GM10847 (cell line): ENCODE data around the gene SLC6A1.

Experiments
- POLR2A ChIP-seq: IDR thresholded peaks from 2 replicates; pipeline ENCODE4 v1.6.1; 2011; ENCODE audit not compliant: insufficient read length; ENCODE audit errors: extremely low read depth

The SLC6A1 gene

DNA sequence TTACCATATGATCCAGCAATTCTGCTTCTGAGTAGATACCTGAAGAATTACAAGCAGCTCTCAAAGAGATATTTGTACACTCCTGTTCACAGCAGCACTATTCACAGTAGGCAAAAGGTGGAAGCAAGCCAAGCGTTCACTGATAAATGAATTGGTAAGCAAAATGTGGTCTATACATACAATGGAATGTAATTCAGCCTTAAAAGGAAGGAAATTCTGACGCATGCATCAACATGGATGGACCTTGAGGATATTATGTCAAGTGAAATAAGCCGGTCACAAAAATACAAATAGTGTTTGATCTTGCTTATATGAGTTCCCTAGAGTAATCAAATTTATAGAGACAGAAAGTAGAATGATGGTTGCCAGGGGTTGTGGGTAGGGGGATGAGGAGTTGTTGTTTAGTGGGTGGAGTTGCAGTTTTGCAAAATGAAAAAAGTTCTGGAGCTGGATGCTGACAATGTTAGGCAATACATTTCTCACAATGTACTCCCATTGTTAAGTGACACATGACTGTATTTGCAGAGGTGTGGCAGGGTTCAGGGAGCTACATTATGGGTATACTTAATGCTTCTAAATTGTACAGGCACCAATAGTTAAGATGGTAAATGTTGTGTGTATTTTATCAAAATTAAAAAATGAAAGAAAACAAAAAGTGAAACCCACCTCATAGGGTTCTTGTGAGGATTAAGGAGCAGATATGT lies 26.7 kb downstream of the SLC6A1 start:
- no peak for TF ChIP-seq POLR2A

DNA sequence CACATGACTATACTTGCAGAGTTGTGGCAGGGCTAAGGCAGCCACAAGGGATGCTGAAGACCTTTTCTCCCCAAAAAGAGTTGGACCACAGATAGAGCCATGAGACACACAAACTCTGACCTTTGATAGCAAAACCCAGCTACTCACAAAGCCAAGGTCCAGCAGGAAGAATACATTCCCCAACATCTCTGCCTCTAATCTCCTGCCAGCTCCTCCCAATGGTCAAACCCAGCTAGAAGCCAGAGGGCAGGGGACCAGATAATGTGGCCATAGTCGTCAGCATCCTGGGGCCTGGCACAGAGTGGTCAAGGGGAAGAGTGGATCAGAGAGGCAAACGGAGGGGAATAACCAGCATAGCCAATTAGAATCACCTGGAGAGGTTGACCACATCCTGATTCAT lies 28.2 kb downstream of the SLC6A1 start:
- TF ChIP-seq POLR2A = no peak

DNA sequence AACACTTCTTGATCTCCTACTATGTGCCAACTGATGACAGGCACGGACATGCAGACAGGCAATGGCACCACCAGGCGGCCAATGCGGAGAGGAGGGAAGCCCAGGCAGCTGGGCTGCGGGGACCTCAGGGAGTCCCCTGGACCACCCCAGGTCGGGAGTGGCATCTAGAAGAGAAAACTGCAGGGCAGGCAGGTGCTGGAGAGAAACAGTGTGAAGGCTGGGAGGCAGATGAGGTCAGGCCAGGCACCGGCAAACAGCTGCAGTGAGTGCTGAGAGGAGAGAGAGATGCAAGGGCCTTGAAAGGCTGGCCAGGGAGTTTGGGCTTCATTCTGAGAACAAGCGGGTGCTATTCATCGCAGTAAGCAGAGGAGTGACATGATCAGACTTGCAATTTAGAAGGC lies 29.1 kb downstream of the SLC6A1 start:
- no peak for TF ChIP-seq POLR2A

DNA sequence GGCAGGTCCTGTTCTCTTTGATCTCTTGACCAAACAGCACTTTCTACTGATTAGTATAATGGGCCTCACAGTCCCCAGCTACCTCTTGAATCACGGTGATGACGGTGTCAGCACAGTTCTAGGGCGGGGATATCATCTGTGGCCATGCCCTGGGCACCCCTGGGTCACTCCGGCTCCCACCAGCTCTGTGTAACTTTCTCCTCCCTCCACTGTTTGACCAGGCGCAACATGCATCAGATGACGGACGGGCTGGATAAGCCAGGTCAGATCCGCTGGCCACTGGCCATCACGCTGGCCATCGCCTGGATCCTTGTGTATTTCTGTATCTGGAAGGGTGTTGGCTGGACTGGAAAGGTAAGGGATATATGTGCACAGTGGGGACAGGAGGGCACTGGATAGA lies 29.6 kb downstream of the SLC6A1 start:
- TF ChIP-seq POLR2A = no peak

DNA sequence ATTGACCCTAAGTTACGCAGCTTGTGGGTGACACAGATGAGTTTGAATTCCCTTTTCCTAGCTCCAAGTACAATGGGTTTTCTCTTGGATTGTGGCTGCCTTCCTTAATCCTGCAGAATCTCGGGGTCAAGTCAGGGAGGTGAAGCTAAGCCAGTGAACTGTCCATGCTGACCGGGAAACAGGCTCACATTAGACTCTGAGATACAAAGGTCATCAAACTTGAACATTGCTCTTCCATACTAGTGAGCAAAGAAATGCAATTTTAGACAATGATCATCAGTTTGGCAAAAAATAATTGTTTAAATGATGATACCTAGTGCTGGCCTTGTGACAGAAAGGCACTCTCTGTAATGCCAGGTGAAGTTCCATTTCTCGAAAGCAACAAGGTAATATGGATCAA lies 31.6 kb downstream of the SLC6A1 start:
- TF ChIP-seq POLR2A = no peak

DNA sequence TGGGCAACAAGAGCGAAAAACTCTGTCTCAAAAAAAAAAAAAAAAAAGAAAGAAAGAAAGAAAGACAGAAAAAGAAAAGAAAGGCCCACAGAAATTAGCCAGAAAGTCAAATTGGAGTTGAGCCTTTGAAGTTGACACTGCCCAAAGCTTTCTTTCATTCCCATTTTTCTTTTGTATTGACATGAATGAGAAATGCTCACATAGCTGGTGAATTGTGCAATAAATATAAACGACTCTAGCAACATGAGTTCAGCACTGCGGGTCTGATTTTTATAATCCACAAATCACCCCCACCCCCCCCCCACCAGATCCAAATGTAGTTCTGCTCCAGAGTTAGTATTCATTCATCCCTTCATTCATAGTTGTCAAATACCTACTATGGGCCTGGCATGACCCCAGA lies 37.4 kb downstream of the SLC6A1 start:
- TF ChIP-seq POLR2A = no peak

DNA sequence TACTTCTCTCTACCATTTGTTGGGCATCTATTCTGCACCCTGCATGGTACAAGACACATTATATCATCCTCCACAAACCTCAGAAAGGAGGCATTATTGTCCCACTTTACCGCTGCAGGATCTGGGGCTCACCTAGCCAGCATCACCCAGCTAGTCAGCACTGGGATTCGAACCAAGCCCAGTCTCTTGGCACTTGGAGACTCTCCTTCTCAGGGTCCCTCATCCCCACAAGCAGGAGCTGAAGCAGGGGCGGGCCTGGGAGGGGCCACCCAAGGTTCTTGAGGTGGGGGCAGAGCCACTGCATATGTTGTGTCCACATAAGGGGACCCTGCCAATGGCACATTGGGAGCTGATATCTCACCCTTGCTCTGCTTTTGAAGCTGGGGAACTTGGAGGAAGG lies 41.3 kb downstream of the SLC6A1 start:
- TF ChIP-seq POLR2A = no peak

DNA sequence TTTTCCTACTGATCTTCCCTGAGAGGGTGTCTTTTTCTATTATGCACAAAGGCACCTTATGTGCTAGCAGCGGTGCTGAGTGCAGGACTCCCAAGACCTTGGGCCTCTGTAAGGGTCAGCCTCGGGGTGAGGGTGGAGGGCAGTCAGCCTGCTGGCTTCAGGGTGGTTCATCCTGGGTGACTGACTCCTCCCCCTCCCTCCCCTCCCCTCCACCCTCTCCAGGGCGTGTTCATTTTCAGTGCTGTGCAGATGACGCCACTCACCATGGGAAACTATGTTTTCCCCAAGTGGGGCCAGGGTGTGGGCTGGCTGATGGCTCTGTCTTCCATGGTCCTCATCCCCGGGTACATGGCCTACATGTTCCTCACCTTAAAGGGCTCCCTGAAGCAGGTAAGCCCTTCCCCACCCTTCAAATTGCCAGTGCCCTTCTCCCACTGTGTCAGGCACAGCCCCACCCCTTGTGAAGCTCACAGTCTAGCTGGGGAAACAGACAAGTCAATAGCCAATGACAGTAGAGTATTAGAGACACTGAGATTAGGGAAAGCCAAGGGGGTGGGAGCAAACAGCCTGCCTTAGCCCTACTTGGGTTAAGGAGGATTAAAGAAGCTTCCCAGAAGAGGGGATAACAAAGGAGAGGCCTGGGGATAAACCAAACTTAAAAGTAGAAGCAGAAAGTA lies 41.9 kb downstream of the SLC6A1 start:
- TF ChIP-seq POLR2A = no peak

DNA sequence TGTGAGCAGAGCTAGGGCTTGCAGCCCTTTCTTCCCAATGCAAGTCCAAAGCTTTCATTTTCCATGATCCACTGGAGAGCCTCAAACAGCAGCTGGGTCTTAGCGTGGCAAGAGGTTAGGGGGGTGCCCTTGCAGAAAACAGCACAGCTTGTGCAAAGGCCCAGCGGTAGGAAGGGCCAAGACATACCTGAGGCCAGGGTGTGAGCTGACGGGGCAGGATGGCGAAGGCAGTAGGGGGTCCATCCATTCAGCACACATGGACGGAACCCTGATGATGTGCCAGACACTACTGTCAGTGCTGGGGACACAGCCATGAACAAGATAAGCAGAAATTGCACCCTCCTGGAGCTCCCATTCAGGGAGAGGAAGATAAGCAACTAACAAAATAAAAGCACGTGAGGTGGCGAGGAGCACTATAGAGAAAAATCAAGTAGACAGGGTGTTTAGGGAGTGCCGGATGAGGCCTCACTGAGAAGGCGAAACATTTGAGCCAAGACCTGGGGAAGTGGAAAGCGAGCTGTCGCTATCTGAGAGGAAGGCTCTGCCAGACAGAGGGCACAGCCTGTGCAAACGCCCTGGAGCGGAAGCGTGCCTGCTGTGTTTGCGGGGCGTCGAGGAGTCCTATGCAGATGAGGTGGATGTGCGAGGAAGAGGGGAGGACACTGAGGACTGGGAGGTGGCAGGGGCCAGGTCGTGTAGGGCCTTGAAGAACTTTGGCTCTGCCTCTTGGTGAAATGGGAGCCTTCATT lies 43.4 kb downstream of the SLC6A1 start:
- TF ChIP-seq POLR2A = no peak

DNA sequence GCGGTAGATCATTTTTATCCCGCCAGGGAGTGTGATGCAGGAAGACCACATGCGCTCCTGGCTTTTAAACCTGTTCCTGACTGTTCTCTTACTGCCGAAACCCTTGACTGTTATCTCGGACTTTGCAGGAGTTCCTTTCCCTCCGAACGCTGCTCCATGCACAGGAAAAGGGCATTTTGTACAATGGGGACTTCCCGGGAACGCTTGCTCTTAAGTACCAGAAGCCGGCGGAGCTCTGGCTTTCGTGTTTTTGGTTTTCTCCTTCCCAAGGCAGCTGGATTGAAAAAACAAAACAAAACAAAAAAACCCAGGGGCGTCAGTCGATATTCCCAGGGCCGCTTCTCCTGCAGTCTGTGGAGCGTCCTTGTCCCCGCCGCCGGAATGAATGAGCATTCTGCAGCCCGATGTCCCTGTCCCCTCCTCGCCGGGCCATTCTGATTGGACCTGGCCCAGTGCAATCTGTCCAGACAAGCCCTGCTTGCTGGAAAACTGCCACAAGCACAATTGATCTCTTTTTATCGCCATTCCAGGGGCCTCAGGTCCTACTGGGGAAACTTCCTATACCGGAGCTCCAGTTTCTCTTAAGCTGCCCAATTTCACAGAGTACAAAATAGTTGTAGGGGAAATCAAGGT lies 44.8 kb downstream of the SLC6A1 start:
- TF ChIP-seq POLR2A = no peak

DNA sequence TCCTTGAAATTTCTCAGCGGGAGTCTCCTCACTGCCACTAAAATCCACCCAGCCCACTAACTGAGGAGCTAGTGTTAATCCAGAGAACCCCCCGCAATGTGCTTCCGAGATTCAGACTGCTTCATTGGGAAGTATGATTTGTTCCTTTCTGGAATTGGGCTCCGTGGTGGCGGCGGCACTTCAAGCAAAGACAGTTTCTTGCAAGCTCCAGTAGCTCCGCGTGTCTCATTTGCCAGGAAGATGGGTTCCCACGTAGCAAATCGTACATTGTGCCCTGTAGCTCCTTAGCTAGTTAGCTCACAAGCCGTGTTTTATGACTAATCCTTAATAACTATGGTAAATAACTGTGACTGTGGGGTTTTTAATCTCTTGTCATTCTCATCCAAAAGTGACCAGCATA lies 45.4 kb downstream of the SLC6A1 start:
- no peak for TF ChIP-seq POLR2A

DNA sequence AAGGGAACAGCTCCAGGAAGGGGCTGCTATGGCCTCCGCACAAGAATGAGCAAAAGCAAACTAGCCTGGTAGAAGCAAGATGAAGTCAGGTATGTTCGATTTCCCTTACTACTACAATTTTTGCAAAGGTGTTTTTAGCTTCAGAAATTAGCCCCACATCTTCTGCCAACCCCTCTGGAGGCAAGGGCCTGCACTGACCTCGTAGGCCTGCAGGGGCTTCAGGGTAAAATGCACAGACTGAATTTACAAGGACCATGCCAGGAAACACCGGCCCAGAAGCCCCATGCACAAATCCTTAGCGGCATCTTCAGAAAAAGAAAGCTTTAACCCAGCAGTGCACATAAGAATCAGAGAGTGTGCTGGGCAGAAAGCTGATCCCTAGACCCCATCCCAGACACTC lies 53.0 kb downstream of the SLC6A1 start:
- TF ChIP-seq POLR2A = no peak

DNA sequence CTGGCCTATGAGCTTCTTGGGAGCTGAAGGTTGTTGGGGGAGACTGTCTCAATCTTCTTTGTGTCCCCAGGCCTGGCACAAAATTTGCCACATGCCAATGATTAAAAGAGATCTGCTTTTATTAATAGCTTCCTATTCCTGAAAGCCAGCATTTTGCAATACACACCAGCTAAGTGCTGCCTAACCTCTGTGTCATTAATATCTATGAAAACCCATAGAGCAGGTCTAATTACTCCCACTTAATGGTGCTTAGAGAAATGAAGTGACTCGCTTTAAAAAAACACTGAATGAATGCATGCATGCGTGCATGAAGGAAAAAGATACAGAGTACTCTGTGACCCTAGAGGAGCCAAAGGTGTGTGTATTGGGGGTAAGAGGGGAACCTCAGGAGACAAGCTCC lies 55.0 kb downstream of the SLC6A1 start:
- TF ChIP-seq POLR2A = no peak

DNA sequence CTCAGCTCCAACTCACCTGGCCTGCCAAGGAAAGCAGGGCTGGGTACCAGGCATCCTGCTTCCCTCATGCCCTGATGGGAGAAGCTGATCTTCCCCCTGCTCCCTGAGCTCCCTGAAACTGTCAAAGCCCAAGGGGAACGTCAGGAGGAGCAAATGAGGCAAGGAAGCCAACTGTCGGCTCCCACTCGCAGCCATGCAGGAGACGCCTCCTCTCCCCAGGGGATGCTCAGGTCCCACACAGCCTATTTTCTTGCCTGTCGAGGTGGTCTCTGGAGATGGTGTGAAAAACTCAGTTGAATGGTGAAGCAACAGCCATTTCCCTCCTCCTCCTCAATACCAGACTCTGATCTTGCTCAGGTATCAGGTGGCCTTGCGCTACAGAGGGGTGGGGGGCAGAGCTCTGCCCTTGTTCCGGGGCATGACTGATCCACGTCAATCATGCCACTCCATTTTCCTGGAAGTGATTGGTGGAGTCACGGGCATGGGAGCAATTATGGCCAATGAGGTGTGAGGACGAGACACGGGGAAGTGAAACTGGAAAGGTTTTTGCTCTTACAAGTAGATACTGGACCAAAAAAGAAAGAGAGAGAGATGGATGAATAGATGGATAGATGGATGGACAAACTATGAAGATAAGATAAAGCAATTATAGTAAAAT lies 58.2 kb downstream of the SLC6A1 start:
- TF ChIP-seq POLR2A = no peak

DNA sequence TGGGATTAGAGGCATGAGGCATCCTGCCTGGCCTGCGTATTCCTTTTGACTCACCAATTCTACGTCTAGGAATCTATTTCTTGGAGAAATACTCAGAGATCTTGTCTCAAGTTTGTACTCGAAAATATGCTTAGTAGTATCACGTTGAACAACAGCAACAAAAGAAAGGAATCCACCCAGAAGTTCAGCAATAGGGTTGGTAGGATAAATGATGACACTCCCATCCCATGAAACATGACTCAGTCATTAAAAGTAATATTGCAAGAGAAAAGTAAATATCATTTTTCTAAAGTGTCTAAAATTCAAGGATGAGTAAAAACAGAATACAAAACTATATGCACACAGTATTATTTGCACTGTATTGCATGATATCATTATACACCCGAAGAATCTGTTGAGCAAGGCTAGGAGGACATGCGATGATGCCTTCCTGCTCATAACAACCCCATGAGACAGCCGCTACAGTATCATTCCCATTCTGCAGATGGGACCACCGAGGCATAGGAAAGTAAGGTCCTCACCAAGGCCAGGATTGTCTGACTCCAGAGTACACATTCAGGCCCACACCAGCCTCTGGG lies 61.5 kb downstream of the SLC6A1 start:
- TF ChIP-seq POLR2A = no peak
